ENCODE data around the gene SUSD4. TPM values are rescaled to one million over a fixed set of nuclear protein-coding genes. Genes with fewer than 3 reads are reported as not detected.

SUSD4 gene
- total and polyA plus RNA-seq, 2 of the 4 experiments (the other 2 are of a cell fraction) = 1.8 to 2.7 TPM

- H3K23ac ChIP-seq (ENCODE audit: low read depth, low read length) = 0 out of 2 replicates have a peak overlapping the region, but pooled peaks have one; percentile 30
- ChIA-PET POLR2A (ENCODE audit: unreplicated experiment) (no interaction called here), CTCF (no interaction called here)
- H3K27me3 ChIP-seq (ENCODE audit: control insufficient read depth, insufficient read depth, low read length) = peaks cover 10% of the 10 kb centered on the region
- H3K4me3 ChIP-seq (ENCODE audit: insufficient read depth, low read depth, low read length) = no peak overlapping the region
- ATAC-seq (ENCODE audit: low read depth) (no peak), DNase-seq (no peak)
- TF ChIP-seq RFX5 (IDR thresholded peaks at IDR 0.05; ENCODE audit: low read depth, low read length) (no peak), MXI1 (IDR thresholded peaks at IDR 0.05; ENCODE audit: borderline replicate concordance, low read depth, low read length) (no peak), BHLHE40 (IDR thresholded peaks at IDR 0.05; ENCODE audit: low read depth, low read length) (no peak), ELK1 (IDR thresholded peaks at IDR 0.05; ENCODE audit: borderline replicate concordance, low read depth, low read length) (no peak), MAZ (IDR thresholded peaks at IDR 0.05; ENCODE audit: borderline replicate concordance, low read depth, low read length) (no peak), NFE2L2 (IDR thresholded peaks at IDR 0.05; ENCODE audit: low read depth, low read length) (no peak), CHD1 (IDR thresholded peaks at IDR 0.05; ENCODE audit: low read depth, low read length) (no peak), RCOR1 (IDR thresholded peaks at IDR 0.05; ENCODE audit: insufficient replicate concordance, low read length) (no peak), CTCF (conservative IDR thresholded peaks at IDR 0.05; ENCODE audit: low read depth, low read length) (no peak), CEBPB (IDR thresholded peaks at IDR 0.05; ENCODE audit: low read depth, low read length) (no peak), POLR2A (IDR thresholded peaks at IDR 0.05; ENCODE audit: low read depth, low read length) (no peak), USF2 (IDR thresholded peaks at IDR 0.05; ENCODE audit: low read depth, low read length) (no peak), RAD21 (IDR thresholded peaks at IDR 0.05; ENCODE audit: low read length) (no peak), SMC3 (IDR thresholded peaks at IDR 0.05; ENCODE audit: low read depth, low read length) (no peak)
- no peak overlapping the region; the same call in 1 of the 2 replicates for H4K5ac ChIP-seq (ENCODE audit: low read depth, low read length)
- dilution Hi-C loops (cut with HindIII; ENCODE audit: low sequenced_read_pairs, unreplicated experiment) = no loop called here
- H2BK120ac ChIP-seq (ENCODE audit: low read depth, low read length) = no peak overlapping the region
- intact Hi-C loops (cut with micrococcal nuclease) = no loop called here
- H2BK5ac ChIP-seq (ENCODE audit: low read depth, low read length, poor library complexity, severe bottlenecking) = peak overlapping the region; percentile 26
- H3K4me1 ChIP-seq (ENCODE audit: control insufficient read depth, insufficient read depth, low read length) = peaks cover 4% of the 10 kb centered on the region
- no CpG with 5 or more reads among the region's 1 CpG for WGBS, 2 experiments (ENCODE audit: extremely low coverage in 2 of 2, insufficient read length in 1 of 2)
- no peaks in the 10 kb centered on the region for H3K9me3 ChIP-seq (ENCODE audit: control insufficient read depth, insufficient read depth, low read length)
- H2AFZ ChIP-seq (replicated peaks; ENCODE audit: low read length, poor library complexity) = no peak overlapping the region
- peak overlapping the region; percentile 54; the same call in 1 of the 2 replicates for H2AK5ac ChIP-seq (ENCODE audit: low read depth, low read length)
- no peaks in the 10 kb centered on the region for H3K79me1 ChIP-seq (ENCODE audit: low read depth in 1 of 2, low read length in 2 of 2)
- no peak overlapping the region for H3K56ac ChIP-seq (ENCODE audit: extremely low read depth, insufficient read depth, low read length)
- no peak overlapping the region; a peak in 1 of 4 replicates for H4K8ac ChIP-seq (ENCODE audit: low read depth in 2 of 2, low read length in 2 of 2)
- H3K9ac ChIP-seq (ENCODE audit: low read depth, low read length) = no peak overlapping the region
- no peak overlapping the region for H2AK9ac ChIP-seq (replicated peaks; ENCODE audit: low read depth, low read length, poor library complexity)
- no peaks in the 10 kb centered on the region for H4K20me1 ChIP-seq (ENCODE audit: insufficient read depth, low read length)
- no peaks in the 10 kb centered on the region for H3K9me1 ChIP-seq (ENCODE audit: insufficient read depth, low read length)
- no peak overlapping the region for H3K14ac ChIP-seq (replicated peaks; ENCODE audit: low read depth, low read length)
- no peak overlapping the region for H2BK20ac ChIP-seq (ENCODE audit: low read depth, low read length)
- 0 out of 2 replicates have a peak overlapping the region, but pooled peaks have one; percentile 79 for H4K91ac ChIP-seq (ENCODE audit: insufficient read depth, low read depth, low read length)
- no peak overlapping the region for H3K18ac ChIP-seq (ENCODE audit: low read depth, low read length)
- in situ Hi-C loops (cut with MboI; ENCODE audit: low sequenced_read_pairs) = no loop called here
- H3K27ac ChIP-seq (ENCODE audit: insufficient read depth, low read length) = no peak overlapping the region
- H2BK15ac ChIP-seq (ENCODE audit: low read depth, low read length) = peak overlapping the region; percentile 74; the same call in 1 of the 3 replicates
- no peak overlapping the region for H3K4ac ChIP-seq (ENCODE audit: low read depth, low read length)
- H3K36me3 ChIP-seq (ENCODE audit: control insufficient read depth, insufficient read depth, low read length) = no peaks in the 10 kb centered on the region
- no peak overlapping the region for H3K4me2 ChIP-seq (ENCODE audit: low read depth, low read length)
- BruUV-seq (replicated peaks) = no TSS peak
Measured at GRCh38 chr1:223297800-223298199, 66.2 kb downstream of the SUSD4 start.
